IMR-90 (cell line): ENCODE data around the gene CALCOCO2. TPM values are rescaled to one million over a fixed set of nuclear protein-coding genes. Genes with fewer than 3 reads are reported as not detected.

Experiments
- ATAC-seq: fragments of 200-7000 bp; cut with Tn5 transposase; 2 replicates; pipeline ENCODE4 v1.9.1; 2020; ENCODE audit warnings: low read depth, mild to moderate bottlenecking, moderate library complexity
- BruUV-seq: library from RNA; stranded (reverse); fragments of 400-500 nt; replicated peaks from 2 replicates; lab custom pipeline; 2021; lab: Mats Ljungman, UMichigan
- CTCF ChIA-PET: fragments of 300-600 bp; formaldehyde crosslinking; extraction: SDS; loops from one replicate; lab custom pipeline; 2021; ENCODE audit warnings: antibody characterized with exemption; lab: Yijun Ruan, JAX
- POLR2A ChIA-PET: fragments of 300-600 bp; sonication (Branson Sonifier 250); formaldehyde crosslinking; loops from one replicate; lab custom pipeline; 2022; ENCODE audit warnings: antibody characterized with exemption; ENCODE audit not compliant: unreplicated experiment; lab: Charles Lee
- DNase-seq: peaks from one replicate; pipeline ENCODE4 v3.0.0; 2013
- H2AFZ ChIP-seq: replicated peaks from 2 replicates; pipeline ENCODE3; 2013; ENCODE audit warnings: low read length, mild to moderate bottlenecking; ENCODE audit not compliant: poor library complexity
- H2AK5ac ChIP-seq: 2 replicates; pipeline ENCODE4 v1.6.1; 2013; ENCODE audit warnings: low read depth, low read length, inconsistent platforms
- H2AK9ac ChIP-seq: replicated peaks from 2 replicates; pipeline ENCODE3; 2013; ENCODE audit warnings: mild to moderate bottlenecking, low read depth, low read length, moderate library complexity; ENCODE audit not compliant: poor library complexity
- H2BK120ac ChIP-seq: 2 replicates; pipeline ENCODE4 v1.6.1; 2013; ENCODE audit warnings: low read depth, low read length, inconsistent platforms
- H2BK15ac ChIP-seq: 3 replicates; pipeline ENCODE4 v1.6.1; 2013; ENCODE audit warnings: low read depth, low read length, inconsistent platforms
- H2BK20ac ChIP-seq: 2 replicates; pipeline ENCODE4 v1.6.1; 2013; ENCODE audit warnings: low read depth, mild to moderate bottlenecking, inconsistent platforms, low read length, moderate library complexity
- H2BK5ac ChIP-seq: 2 replicates; pipeline ENCODE4 v1.6.1; 2013; ENCODE audit warnings: mild to moderate bottlenecking, low read depth, low read length, inconsistent platforms; ENCODE audit not compliant: poor library complexity, severe bottlenecking
- H3K14ac ChIP-seq: replicated peaks from 2 replicates; pipeline ENCODE4 v1.6.1; 2013; ENCODE audit warnings: low read depth, low read length, inconsistent platforms
- H3K18ac ChIP-seq: 2 replicates; pipeline ENCODE4 v1.6.1; 2013; ENCODE audit warnings: low read depth, low read length, control low read depth
- H3K23ac ChIP-seq: 2 replicates; pipeline ENCODE4 v1.6.1; 2013; ENCODE audit warnings: low read depth, low read length, inconsistent platforms
- H3K27ac ChIP-seq: 2 replicates; pipeline ENCODE4 v1.5.1; 2013; ENCODE audit warnings: mild to moderate bottlenecking, control low read depth, low read length; ENCODE audit not compliant: insufficient read depth
- H3K27me3 ChIP-seq: 2 replicates; pipeline ENCODE4 v1.6.1; 2013; ENCODE audit warnings: low read length; ENCODE audit not compliant: control insufficient read depth, insufficient read depth
- H3K36me3 ChIP-seq: 2 replicates; pipeline ENCODE4 v1.6.1; 2013; ENCODE audit warnings: low read length, mixed read lengths; ENCODE audit not compliant: control insufficient read depth, insufficient read depth
- H3K4ac ChIP-seq: 2 replicates; pipeline ENCODE4 v1.6.1; 2013; ENCODE audit warnings: low read depth, low read length, inconsistent platforms
- H3K4me1 ChIP-seq: 2 replicates; pipeline ENCODE4 v1.6.1; 2013; ENCODE audit warnings: low read length, mixed read lengths; ENCODE audit not compliant: control insufficient read depth, insufficient read depth
- H3K4me2 ChIP-seq: 2 replicates; pipeline ENCODE4 v1.6.1; 2013; ENCODE audit warnings: low read depth, mild to moderate bottlenecking, control low read depth, low read length, moderate library complexity
- H3K4me3 ChIP-seq: 2 replicates; pipeline ENCODE4 v1.5.1; 2013; ENCODE audit warnings: low read depth, mild to moderate bottlenecking, control low read depth, low read length, moderate library complexity; ENCODE audit not compliant: insufficient read depth
- H3K56ac ChIP-seq: 2 replicates; pipeline ENCODE4 v1.6.1; 2013; ENCODE audit warnings: low read length, inconsistent platforms; ENCODE audit not compliant: insufficient read depth; ENCODE audit errors: extremely low read depth
- H3K79me1 ChIP-seq, 2 experiments: 2 replicates each; pipeline ENCODE4 v1.6.1; 2013; ENCODE audit warnings: low read length in 2 of 2, inconsistent platforms in 1 of 2, low read depth in 1 of 2
- H3K9ac ChIP-seq: 2 replicates; pipeline ENCODE4 v1.6.1; 2013; ENCODE audit warnings: low read depth, low read length, control low read depth
- H3K9me1 ChIP-seq: 2 replicates; pipeline ENCODE4 v1.6.1; 2013; ENCODE audit warnings: low read length, inconsistent platforms; ENCODE audit not compliant: insufficient read depth
- H3K9me3 ChIP-seq: 2 replicates; pipeline ENCODE4 v1.6.1; 2013; ENCODE audit warnings: low read length; ENCODE audit not compliant: control insufficient read depth, insufficient read depth
- H4K20me1 ChIP-seq: 2 replicates; pipeline ENCODE4 v1.6.1; 2013; ENCODE audit warnings: low read length, inconsistent platforms; ENCODE audit not compliant: insufficient read depth
- H4K5ac ChIP-seq: 2 replicates; pipeline ENCODE4 v1.6.1; 2013; ENCODE audit warnings: mild to moderate bottlenecking, low read depth, low read length, control low read depth
- H4K8ac ChIP-seq, 2 experiments: 2 replicates each; pipeline ENCODE4 v1.6.1; 2013; ENCODE audit warnings: low read depth in 2 of 2, low read length in 2 of 2, control low read depth in 1 of 2, inconsistent platforms in 1 of 2
- H4K91ac ChIP-seq: 2 replicates; pipeline ENCODE4 v1.6.1; 2013; ENCODE audit warnings: low read depth, low read length, inconsistent platforms; ENCODE audit not compliant: insufficient read depth
- CEBPB ChIP-seq: IDR thresholded peaks from 2 replicates; pipeline ENCODE4 v1.6.1; 2012; ENCODE audit warnings: low read depth, low read length, improper control_type of control experiment
- FOS ChIP-seq: fragments of 150-350 bp; IDR thresholded peaks from 2 replicates; pipeline ENCODE4 v1.6.1; 2016; ENCODE audit warnings: low read depth, low read length
- MAZ ChIP-seq: IDR thresholded peaks from 2 replicates; pipeline ENCODE4 v1.6.1; 2012; ENCODE audit warnings: low read depth, mild to moderate bottlenecking, low read length, improper control_type of control experiment, moderate library complexity, borderline replicate concordance
- MXI1 ChIP-seq: IDR thresholded peaks from 2 replicates; pipeline ENCODE4 v1.6.1; 2012; ENCODE audit warnings: low read depth, mild to moderate bottlenecking, low read length, moderate library complexity, borderline replicate concordance
- NFE2L2 ChIP-seq: fragments of 150-350 bp; IDR thresholded peaks from 2 replicates; pipeline ENCODE4 v1.6.1; 2016; ENCODE audit warnings: low read depth, mild to moderate bottlenecking, low read length
- POLR2A ChIP-seq: IDR thresholded peaks from 2 replicates; pipeline ENCODE4 v1.6.1; 2012; ENCODE audit warnings: mild to moderate bottlenecking, low read depth, low read length
- RAD21 ChIP-seq: IDR thresholded peaks from 2 replicates; pipeline ENCODE4 v1.6.1; 2012; ENCODE audit warnings: low read length, improper control_type of control experiment
- RCOR1 ChIP-seq: IDR thresholded peaks from 2 replicates; pipeline ENCODE4 v1.6.1; 2012; ENCODE audit warnings: mild to moderate bottlenecking, low read length, improper control_type of control experiment; ENCODE audit not compliant: insufficient replicate concordance
- RFX5 ChIP-seq: IDR thresholded peaks from 2 replicates; pipeline ENCODE4 v1.8.0; 2012; ENCODE audit warnings: low read depth, mild to moderate bottlenecking, low read length, moderate library complexity
- SMC3 ChIP-seq: fragments of 150-350 bp; IDR thresholded peaks from 2 replicates; pipeline ENCODE4 v1.6.1; 2016; ENCODE audit warnings: low read depth, mild to moderate bottlenecking, antibody characterized with exemption, low read length, moderate library complexity
- WGBS, 2 experiments: methylation state at CpG; one replicate each; pipeline versions ENCODE4 v1.1.5 to v1.1.7; 2013; ENCODE audit warnings: missing lambda C conversion rate in 2 of 2; ENCODE audit not compliant: insufficient read length in 1 of 2; ENCODE audit errors: extremely low coverage in 2 of 2; 5-methylcytosine and 5-hydroxymethylcytosine counted together
- dilution Hi-C: fragments of 300-500 bp; cut with HindIII; formaldehyde crosslinking; loops from one replicate; pipeline ENCODE4 v1.14.3; 2018; ENCODE audit warnings: low sequenced_read_pairs; ENCODE audit not compliant: unreplicated experiment
- in situ Hi-C: fragments of 300-500 bp; cut with MboI; formaldehyde crosslinking; loops from 3 replicates; pipeline ENCODE4 v1.14.3; 2019; ENCODE audit warnings: low sequenced_read_pairs, inconsistent platforms, mixed read lengths
- intact Hi-C: fragments of 100-400 bp; cut with micrococcal nuclease; formaldehyde crosslinking; loops from 2 replicates; pipeline ENCODE4 v1.10.0; 2022
- polyA plus RNA-seq, 3 experiments: library from polyadenylated mRNA; depleted of rRNA; stranded (reverse); fragments of >200 nt; gene quantifications; 2 replicates each; pipeline ENCODE4 v1.2.3, GENCODE V29; 2012; ENCODE audit warnings: low replicate concordance in 1 of 3
- total RNA-seq: library from RNA; depleted of rRNA; stranded (reverse); fragments of >200 nt; gene quantifications from 2 replicates; pipeline ENCODE4 v1.2.3, GENCODE V29; 2012
- TF ChIP-seq, protein P1 (sequence below): conservative IDR thresholded peaks from 2 replicates; pipeline ENCODE4 v1.5.1; 2012; ENCODE audit warnings: mild to moderate bottlenecking, low read depth, low read length, improper control_type of control experiment

CALCOCO2 gene
- total and polyA plus RNA-seq, 2 of the 4 experiments (the other 2 are of a cell fraction), result 35.9 to 53.4 TPM

DNA sequence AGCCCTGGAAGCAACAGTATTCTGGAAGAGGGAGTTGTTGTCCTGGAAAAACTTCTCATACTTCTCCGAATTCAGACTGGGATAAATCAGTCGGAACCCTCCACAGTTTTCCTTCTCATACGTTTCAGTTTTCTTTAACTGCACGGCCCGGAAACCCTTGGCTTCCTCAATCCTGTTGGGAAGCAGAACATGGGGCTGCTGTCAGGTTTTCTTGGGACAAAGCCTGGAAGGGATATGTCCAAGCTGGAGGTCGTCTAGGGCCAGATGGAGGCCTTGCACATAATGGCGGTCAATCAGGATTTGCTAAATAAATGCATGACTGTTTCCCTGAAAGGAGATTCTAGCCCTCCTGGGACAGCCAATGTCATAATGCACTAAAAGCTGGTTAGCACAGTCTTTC, 43.0 kb upstream of the CALCOCO2 start:
- Histone ChIP-seq H2BK120ac (no peak overlapping the region), H3K4me1 (no peaks in the 10 kb centered on the region), H3K23ac (no peak overlapping the region), H3K27ac (no peak overlapping the region), H3K9ac (no peak overlapping the region), H3K9me1 (no peaks in the 10 kb centered on the region; the same call in 1 of the 2 replicates), H2AK5ac (no peak overlapping the region), H2BK20ac (no peak overlapping the region), H4K5ac (no peak overlapping the region), H2BK5ac (no peak overlapping the region), H3K36me3 (no peaks in the 10 kb centered on the region), H3K18ac (no peak overlapping the region), H3K4ac (no peak overlapping the region), H3K27me3 (peaks cover 62% of the 10 kb centered on the region), H4K20me1 (no peaks in the 10 kb centered on the region), H3K9me3 (no peaks in the 10 kb centered on the region), H3K56ac (no peak overlapping the region), H2BK15ac (no peak overlapping the region), H4K8ac (no peak overlapping the region), H3K14ac (no peak overlapping the region), H4K91ac (no peak overlapping the region), H2AFZ (no peak overlapping the region), H3K4me3 (no peak overlapping the region), H3K4me2 (no peak overlapping the region), H3K79me1 (no peaks in the 10 kb centered on the region), H2AK9ac (no peak overlapping the region)
- dilution Hi-C loops, result no loop called here
- in situ Hi-C loops, result loop anchor here (10.0 kb wide), 1 partner anchor 53 kb away; no protein-coding TSS in a partner anchor
- ChIA-PET CTCF (interaction anchor here (1.1 kb wide), 1 partner anchor 23 kb away, joined by 3 read pairs; no protein-coding TSS in a partner anchor), POLR2A (no interaction called here)
- DNase-seq (no peak), ATAC-seq (no peak)
- 61% methylated on average over 3 of the region's 7 CpGs; no CpG with 5 or more reads in 1 of the 2 experiments for WGBS, 2 experiments
- TF ChIP-seq RFX5 (no peak), CEBPB (no peak), NFE2L2 (no peak), MXI1 (no peak), SMC3 (no peak), MAZ (no peak), RCOR1 (no peak), RAD21 (no peak), POLR2A (no peak), FOS (no peak)
- TF ChIP-seq, protein P1, sequence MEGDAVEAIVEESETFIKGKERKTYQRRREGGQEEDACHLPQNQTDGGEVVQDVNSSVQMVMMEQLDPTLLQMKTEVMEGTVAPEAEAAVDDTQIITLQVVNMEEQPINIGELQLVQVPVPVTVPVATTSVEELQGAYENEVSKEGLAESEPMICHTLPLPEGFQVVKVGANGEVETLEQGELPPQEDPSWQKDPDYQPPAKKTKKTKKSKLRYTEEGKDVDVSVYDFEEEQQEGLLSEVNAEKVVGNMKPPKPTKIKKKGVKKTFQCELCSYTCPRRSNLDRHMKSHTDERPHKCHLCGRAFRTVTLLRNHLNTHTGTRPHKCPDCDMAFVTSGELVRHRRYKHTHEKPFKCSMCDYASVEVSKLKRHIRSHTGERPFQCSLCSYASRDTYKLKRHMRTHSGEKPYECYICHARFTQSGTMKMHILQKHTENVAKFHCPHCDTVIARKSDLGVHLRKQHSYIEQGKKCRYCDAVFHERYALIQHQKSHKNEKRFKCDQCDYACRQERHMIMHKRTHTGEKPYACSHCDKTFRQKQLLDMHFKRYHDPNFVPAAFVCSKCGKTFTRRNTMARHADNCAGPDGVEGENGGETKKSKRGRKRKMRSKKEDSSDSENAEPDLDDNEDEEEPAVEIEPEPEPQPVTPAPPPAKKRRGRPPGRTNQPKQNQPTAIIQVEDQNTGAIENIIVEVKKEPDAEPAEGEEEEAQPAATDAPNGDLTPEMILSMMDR, result no peak
- BruUV-seq, result no TSS peak
- intact Hi-C loops, result no loop called here
